Suprapubic skin (tissue), 4 donors: Measurements from ENCODE around the gene TMC6. TPM values are rescaled to one million over a fixed set of nuclear protein-coding genes. Genes with fewer than 3 reads are reported as not detected.

Experiments used
- DNase-seq, 2 donors: peaks; one replicate each; pipeline ENCODE4 v3.0.0-alpha.2; 2019; ENCODE audit warnings: low spot score in 2 of 2
- H3K27ac ChIP-seq: fragments of 200-600 bp; sonication (generic); one replicate; pipeline ENCODE4 v1.5.1; 2019
- H3K27me3 ChIP-seq: fragments of 200-600 bp; sonication (generic); one replicate; pipeline ENCODE4 v1.5.1; 2019
- H3K36me3 ChIP-seq: fragments of 200-600 bp; sonication (generic); one replicate; pipeline ENCODE4 v1.5.1; 2019
- H3K4me1 ChIP-seq: fragments of 200-600 bp; sonication (generic); one replicate; pipeline ENCODE4 v1.5.1; 2019
- H3K4me3 ChIP-seq: fragments of 200-600 bp; sonication (generic); one replicate; pipeline ENCODE4 v1.5.1; 2019; ENCODE audit warnings: mild to moderate bottlenecking
- H3K9me3 ChIP-seq: fragments of 200-600 bp; sonication (generic); one replicate; pipeline ENCODE4 v1.5.1; 2019
- POLR2AphosphoS5 ChIP-seq, 3 donors: sonication (generic); formaldehyde crosslinking; IDR thresholded peaks; one replicate each; pipeline ENCODE4 v1.6.1; 2017; ENCODE audit warnings: antibody characterized with exemption in 3 of 3
- WGBS: methylation state at CpG from one replicate; pipeline ENCODE4 v1.1.5; 2018; 5-methylcytosine and 5-hydroxymethylcytosine counted together
- total RNA-seq, 4 donors: library from RNA; depleted of rRNA; stranded (reverse); fragments of >200 nt; gene quantifications; one replicate each; pipeline ENCODE4 v1.1.0, GENCODE V29; 2016

Gene TMC6
- total RNA-seq, 4 donors from 2014 or later: 27.9 to 48.8 (median 32.0) TPM

DNA sequence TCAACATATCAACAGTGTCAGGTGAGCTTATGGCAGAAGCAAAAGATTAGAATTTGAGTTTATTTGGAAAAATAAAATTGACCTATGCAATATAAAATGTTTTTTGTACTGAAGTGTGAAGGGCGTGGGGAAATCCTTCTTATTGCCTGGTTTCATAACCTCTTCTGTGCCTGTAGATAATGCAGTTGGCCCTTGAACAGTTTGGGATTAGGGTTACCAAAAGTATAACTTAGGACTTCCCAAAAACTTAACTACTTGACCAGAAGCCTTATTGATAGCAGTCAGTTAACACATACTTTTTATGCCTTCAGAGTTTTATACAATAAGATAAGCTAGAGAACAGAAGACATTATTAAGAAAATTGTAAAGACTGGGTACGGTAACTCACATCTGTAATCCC lies 66.0 kb downstream of the TMC6 start:
- TF ChIP-seq POLR2AphosphoS5 (IDR thresholded peaks at IDR 0.05): no peak
- WGBS: 94% methylated on average over 2 of the region's 2 CpGs
- Histone ChIP-seq H3K9me3 (no peaks in the 10 kb centered on the region), H3K4me3 (no peak overlapping the region), H3K27ac (no peak overlapping the region), H3K4me1 (peaks cover 3% of the 10 kb centered on the region), H3K36me3 (peaks cover 9% of the 10 kb centered on the region), H3K27me3 (no peaks in the 10 kb centered on the region)
- DNase-seq: no peak

Other genes with a start within 250 kb of the TMC6 start
- 10 to 100 TPM in 2 of 4 donors, 1 to 10 TPM in 2; 4.8 to 14.5 (median 11.6) TPM for gene TNRC6C, start 170.1 kb downstream of the TMC6 start, total RNA-seq
- gene TMC8, start 2.0 kb upstream of the TMC6 start, total RNA-seq: 1 to 10 TPM in 2 of 4 donors, under 1 TPM in 2; 0.36 to 6.4 (median 1.8) TPM
- 1 to 10 TPM in 3 of 4 donors, not detected in 1; 1.4 to 2.7 (median 2.1) TPM for gene C17orf99, start 17.6 kb upstream of the TMC6 start, total RNA-seq
- 100 to 1,000 TPM; 127 to 139 (median 133) TPM for gene SYNGR2, start 39.8 kb upstream of the TMC6 start, total RNA-seq
- gene TK1, start 58.3 kb upstream of the TMC6 start, total RNA-seq: 1 to 10 TPM; 1.0 to 9.1 (median 7.0) TPM
- 10 to 100 TPM; 43.9 to 78.3 (median 66.1) TPM for gene AFMID, start 58.6 kb upstream of the TMC6 start, total RNA-seq
- 1 to 10 TPM; 3.7 to 9.6 (median 5.5) TPM for gene BIRC5, start 85.5 kb upstream of the TMC6 start, total RNA-seq
- not detected for gene TMEM235, start 102.9 kb upstream of the TMC6 start, total RNA-seq
- 100 to 1,000 TPM in 1 of 4 donors, 10 to 100 TPM in 3; 33.2 to 264 (median 60.9) TPM for gene SOCS3, start 231.3 kb upstream of the TMC6 start, total RNA-seq
- gene PGS1, start 249.9 kb upstream of the TMC6 start, total RNA-seq: 10 to 100 TPM; 23.9 to 51.7 (median 34.2) TPM